IMR-90 (cell line): Measurements from ENCODE around the gene CCNQ. TPM values are rescaled to one million over a fixed set of nuclear protein-coding genes. Genes with fewer than 3 reads are reported as not detected.

Experiments
- ATAC-seq: fragments of 200-7000 bp; cut with Tn5 transposase; 2 replicates; pipeline ENCODE4 v1.9.1; 2020; ENCODE audit warnings: low read depth, mild to moderate bottlenecking, moderate library complexity
- BruUV-seq: library from RNA; stranded (reverse); fragments of 400-500 nt; replicated peaks from 2 replicates; lab custom pipeline; 2021; lab: Mats Ljungman, UMichigan
- CTCF ChIA-PET: fragments of 300-600 bp; formaldehyde crosslinking; extraction: SDS; loops from one replicate; lab custom pipeline; 2021; ENCODE audit warnings: antibody characterized with exemption; lab: Yijun Ruan, JAX
- POLR2A ChIA-PET: fragments of 300-600 bp; sonication (Branson Sonifier 250); formaldehyde crosslinking; loops from one replicate; lab custom pipeline; 2022; ENCODE audit warnings: antibody characterized with exemption; ENCODE audit not compliant: unreplicated experiment; lab: Charles Lee
- DNase-seq: peaks from one replicate; pipeline ENCODE4 v3.0.0; 2013
- H2AFZ ChIP-seq: replicated peaks from 2 replicates; pipeline ENCODE3; 2013; ENCODE audit warnings: low read length, mild to moderate bottlenecking; ENCODE audit not compliant: poor library complexity
- H2AK5ac ChIP-seq: 2 replicates; pipeline ENCODE4 v1.6.1; 2013; ENCODE audit warnings: low read depth, low read length, inconsistent platforms
- H2AK9ac ChIP-seq: replicated peaks from 2 replicates; pipeline ENCODE3; 2013; ENCODE audit warnings: mild to moderate bottlenecking, low read depth, low read length, moderate library complexity; ENCODE audit not compliant: poor library complexity
- H2BK120ac ChIP-seq: 2 replicates; pipeline ENCODE4 v1.6.1; 2013; ENCODE audit warnings: low read depth, low read length, inconsistent platforms
- H2BK15ac ChIP-seq: 3 replicates; pipeline ENCODE4 v1.6.1; 2013; ENCODE audit warnings: low read depth, low read length, inconsistent platforms
- H2BK20ac ChIP-seq: 2 replicates; pipeline ENCODE4 v1.6.1; 2013; ENCODE audit warnings: low read depth, mild to moderate bottlenecking, inconsistent platforms, low read length, moderate library complexity
- H2BK5ac ChIP-seq: 2 replicates; pipeline ENCODE4 v1.6.1; 2013; ENCODE audit warnings: mild to moderate bottlenecking, low read depth, low read length, inconsistent platforms; ENCODE audit not compliant: poor library complexity, severe bottlenecking
- H3K14ac ChIP-seq: replicated peaks from 2 replicates; pipeline ENCODE4 v1.6.1; 2013; ENCODE audit warnings: low read depth, low read length, inconsistent platforms
- H3K18ac ChIP-seq: 2 replicates; pipeline ENCODE4 v1.6.1; 2013; ENCODE audit warnings: low read depth, low read length, control low read depth
- H3K23ac ChIP-seq: 2 replicates; pipeline ENCODE4 v1.6.1; 2013; ENCODE audit warnings: low read depth, low read length, inconsistent platforms
- H3K27ac ChIP-seq: 2 replicates; pipeline ENCODE4 v1.5.1; 2013; ENCODE audit warnings: mild to moderate bottlenecking, control low read depth, low read length; ENCODE audit not compliant: insufficient read depth
- H3K27me3 ChIP-seq: 2 replicates; pipeline ENCODE4 v1.6.1; 2013; ENCODE audit warnings: low read length; ENCODE audit not compliant: control insufficient read depth, insufficient read depth
- H3K36me3 ChIP-seq: 2 replicates; pipeline ENCODE4 v1.6.1; 2013; ENCODE audit warnings: low read length, mixed read lengths; ENCODE audit not compliant: control insufficient read depth, insufficient read depth
- H3K4ac ChIP-seq: 2 replicates; pipeline ENCODE4 v1.6.1; 2013; ENCODE audit warnings: low read depth, low read length, inconsistent platforms
- H3K4me1 ChIP-seq: 2 replicates; pipeline ENCODE4 v1.6.1; 2013; ENCODE audit warnings: low read length, mixed read lengths; ENCODE audit not compliant: control insufficient read depth, insufficient read depth
- H3K4me2 ChIP-seq: 2 replicates; pipeline ENCODE4 v1.6.1; 2013; ENCODE audit warnings: low read depth, mild to moderate bottlenecking, control low read depth, low read length, moderate library complexity
- H3K4me3 ChIP-seq: 2 replicates; pipeline ENCODE4 v1.5.1; 2013; ENCODE audit warnings: low read depth, mild to moderate bottlenecking, control low read depth, low read length, moderate library complexity; ENCODE audit not compliant: insufficient read depth
- H3K56ac ChIP-seq: 2 replicates; pipeline ENCODE4 v1.6.1; 2013; ENCODE audit warnings: low read length, inconsistent platforms; ENCODE audit not compliant: insufficient read depth; ENCODE audit errors: extremely low read depth
- H3K79me1 ChIP-seq, 2 experiments: 2 replicates each; pipeline ENCODE4 v1.6.1; 2013; ENCODE audit warnings: low read length in 2 of 2, inconsistent platforms in 1 of 2, low read depth in 1 of 2
- H3K9ac ChIP-seq: 2 replicates; pipeline ENCODE4 v1.6.1; 2013; ENCODE audit warnings: low read depth, low read length, control low read depth
- H3K9me1 ChIP-seq: 2 replicates; pipeline ENCODE4 v1.6.1; 2013; ENCODE audit warnings: low read length, inconsistent platforms; ENCODE audit not compliant: insufficient read depth
- H3K9me3 ChIP-seq: 2 replicates; pipeline ENCODE4 v1.6.1; 2013; ENCODE audit warnings: low read length; ENCODE audit not compliant: control insufficient read depth, insufficient read depth
- H4K20me1 ChIP-seq: 2 replicates; pipeline ENCODE4 v1.6.1; 2013; ENCODE audit warnings: low read length, inconsistent platforms; ENCODE audit not compliant: insufficient read depth
- H4K5ac ChIP-seq: 2 replicates; pipeline ENCODE4 v1.6.1; 2013; ENCODE audit warnings: mild to moderate bottlenecking, low read depth, low read length, control low read depth
- H4K8ac ChIP-seq, 2 experiments: 2 replicates each; pipeline ENCODE4 v1.6.1; 2013; ENCODE audit warnings: low read depth in 2 of 2, low read length in 2 of 2, control low read depth in 1 of 2, inconsistent platforms in 1 of 2
- H4K91ac ChIP-seq: 2 replicates; pipeline ENCODE4 v1.6.1; 2013; ENCODE audit warnings: low read depth, low read length, inconsistent platforms; ENCODE audit not compliant: insufficient read depth
- BHLHE40 ChIP-seq: fragments of 150-350 bp; IDR thresholded peaks from 2 replicates; pipeline ENCODE4 v1.6.1; 2016; ENCODE audit warnings: mild to moderate bottlenecking, low read depth, low read length
- CTCF ChIP-seq: conservative IDR thresholded peaks from 2 replicates; pipeline ENCODE4 v1.5.1; 2012; ENCODE audit warnings: mild to moderate bottlenecking, low read depth, low read length, improper control_type of control experiment
- WGBS, 2 experiments: methylation state at CpG; one replicate each; pipeline versions ENCODE4 v1.1.5 to v1.1.7; 2013; ENCODE audit warnings: missing lambda C conversion rate in 2 of 2; ENCODE audit not compliant: insufficient read length in 1 of 2; ENCODE audit errors: extremely low coverage in 2 of 2; 5-methylcytosine and 5-hydroxymethylcytosine counted together
- dilution Hi-C: fragments of 300-500 bp; cut with HindIII; formaldehyde crosslinking; loops from one replicate; pipeline ENCODE4 v1.14.3; 2018; ENCODE audit warnings: low sequenced_read_pairs; ENCODE audit not compliant: unreplicated experiment
- in situ Hi-C: fragments of 300-500 bp; cut with MboI; formaldehyde crosslinking; loops from 3 replicates; pipeline ENCODE4 v1.14.3; 2019; ENCODE audit warnings: low sequenced_read_pairs, inconsistent platforms, mixed read lengths
- intact Hi-C: fragments of 100-400 bp; cut with micrococcal nuclease; formaldehyde crosslinking; loops from 2 replicates; pipeline ENCODE4 v1.10.0; 2022
- polyA plus RNA-seq, 3 experiments: library from polyadenylated mRNA; depleted of rRNA; stranded (reverse); fragments of >200 nt; gene quantifications; 2 replicates each; pipeline ENCODE4 v1.2.3, GENCODE V29; 2012; ENCODE audit warnings: low replicate concordance in 1 of 3
- total RNA-seq: library from RNA; depleted of rRNA; stranded (reverse); fragments of >200 nt; gene quantifications from 2 replicates; pipeline ENCODE4 v1.2.3, GENCODE V29; 2012

The CCNQ gene
- total and polyA plus RNA-seq, 2 of the 4 experiments (the other 2 are of a cell fraction), result 27.6 to 35.2 TPM

- BruUV-seq, result no TSS peak
- no peak for TF ChIP-seq BHLHE40
- peak; percentile 26; the same call in 1 of the 2 replicates for TF ChIP-seq CTCF
Measured at GRCh38 chrX:153580700-153581386, 18.1 kb downstream of the CCNQ start.

More at GRCh38 chrX:153580700-153581386, 18.1 kb downstream of the CCNQ start:
- H2BK120ac ChIP-seq, result no peak overlapping the region
- in situ Hi-C loops (no loop called here), dilution Hi-C loops (no loop called here), intact Hi-C loops (no loop called here)
- H2BK5ac ChIP-seq, result no peak overlapping the region
- no peak overlapping the region for H3K23ac ChIP-seq
- H4K8ac ChIP-seq, result no peak overlapping the region
- H3K14ac ChIP-seq, result no peak overlapping the region
- no peak overlapping the region for H3K4me3 ChIP-seq
- H3K9ac ChIP-seq, result no peak overlapping the region
- no peak overlapping the region for H4K91ac ChIP-seq
- 100% methylated on average over 1 of the region's 14 CpGs; no CpG with 5 or more reads in 1 of the 2 experiments for WGBS, 2 experiments
- no peak overlapping the region for H2BK15ac ChIP-seq
- ChIA-PET CTCF (interaction anchor here (0.7 kb wide), 1 partner anchor 16 kb away, joined by 3 read pairs; no protein-coding TSS in a partner anchor), POLR2A (no interaction called here)
- no peaks in the 10 kb centered on the region for H3K79me1 ChIP-seq
- H3K36me3 ChIP-seq, result no peaks in the 10 kb centered on the region
- H3K4me2 ChIP-seq, result no peak overlapping the region
- H4K20me1 ChIP-seq, result no peaks in the 10 kb centered on the region
- peaks cover 1% of the 10 kb centered on the region; the same call in 1 of the 2 replicates for H3K27me3 ChIP-seq
- H3K4me1 ChIP-seq, result no peaks in the 10 kb centered on the region
- no peak overlapping the region for H3K56ac ChIP-seq
- H2BK20ac ChIP-seq, result no peak overlapping the region
- no peak overlapping the region for H3K4ac ChIP-seq
- H3K9me3 ChIP-seq, result no peaks in the 10 kb centered on the region; the same call in 1 of the 2 replicates
- no peak for ATAC-seq
- no peak overlapping the region for H2AK9ac ChIP-seq
- no peak overlapping the region for H4K5ac ChIP-seq
- H2AK5ac ChIP-seq, result no peak overlapping the region
- H3K27ac ChIP-seq, result no peak overlapping the region
- H2AFZ ChIP-seq, result no peak overlapping the region
- no peak for DNase-seq
- H3K18ac ChIP-seq, result no peak overlapping the region
- no peaks in the 10 kb centered on the region for H3K9me1 ChIP-seq
